22Rv1 (cell line): ENCODE results near the gene MEIOSIN.
"Not testable (repeated sequence)": the region's sequence is repeated elsewhere in the genome, so short reads cannot be mapped to it uniquely, and the experiment has no call there.

Experiments used
- H3K27ac ChIP-seq: fragments of 450-650 bp; 2 replicates; pipeline ENCODE4 v1.5.1; 2017
- CTCF ChIP-seq: fragments of 450-650 bp; IDR thresholded peaks from 2 replicates; pipeline ENCODE4 v1.5.1; 2017; ENCODE audit warnings: mild to moderate bottlenecking
- ZFX ChIP-seq: fragments of 450-650 bp; IDR thresholded peaks from 2 replicates; pipeline ENCODE4 v1.6.1; 2017; ENCODE audit warnings: antibody characterized with exemption, borderline replicate concordance

Gene MEIOSIN

GRCh38 chr19:45790942-45791341, 57.7 kb downstream of the MEIOSIN start:
- TF ChIP-seq CTCF (no peak), ZFX (no peak)
- 0 out of 2 replicates have a peak overlapping the region, but pooled peaks have one; percentile 18 for H3K27ac ChIP-seq

- no peak for TF ChIP-seq CTCF
- no peak for TF ChIP-seq ZFX
- peak overlapping the region; percentile 72 for H3K27ac ChIP-seq
Measured at GRCh38 chr19:45791744-45792469, 58.7 kb downstream of the MEIOSIN start.

- no peak for TF ChIP-seq CTCF
- TF ChIP-seq ZFX: no peak
- peak within 1 kb of the TSS; percentile 72 for H3K27ac ChIP-seq
Measured at GRCh38 chr19:45792470-45793177, 59.4 kb downstream of the MEIOSIN start, which contains the start of gene DMWD. DMWD (minus strand) TSS chr19:45792845; CDS start chr19:45792756, 89 bp downstream.

DNA sequence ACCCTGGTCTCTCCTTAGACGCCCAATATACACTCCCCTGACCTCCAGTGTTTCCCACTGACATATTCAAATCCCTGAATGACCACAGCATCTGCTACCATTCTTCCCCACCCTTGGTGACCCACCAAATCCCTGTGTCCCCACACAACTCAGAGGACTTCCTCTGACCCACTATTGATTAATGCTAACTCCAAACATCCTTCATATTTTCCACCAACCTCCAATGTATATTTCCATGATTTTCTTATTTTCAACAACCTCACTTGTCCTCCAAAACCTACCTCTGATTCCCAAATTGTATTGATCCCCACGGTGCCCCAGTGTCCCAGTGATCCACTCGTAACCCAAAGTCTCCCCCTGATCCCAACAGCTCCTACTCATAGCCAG, 59.9 kb downstream of the MEIOSIN start:
- TF ChIP-seq CTCF (no peak), ZFX (no peak)
- no peak overlapping the region for H3K27ac ChIP-seq

- H3K27ac ChIP-seq: no peak overlapping the region
- TF ChIP-seq CTCF: no peak
- TF ChIP-seq ZFX: no peak
Measured at GRCh38 chr19:45793876-45794275, 60.6 kb downstream of the MEIOSIN start.

DNA sequence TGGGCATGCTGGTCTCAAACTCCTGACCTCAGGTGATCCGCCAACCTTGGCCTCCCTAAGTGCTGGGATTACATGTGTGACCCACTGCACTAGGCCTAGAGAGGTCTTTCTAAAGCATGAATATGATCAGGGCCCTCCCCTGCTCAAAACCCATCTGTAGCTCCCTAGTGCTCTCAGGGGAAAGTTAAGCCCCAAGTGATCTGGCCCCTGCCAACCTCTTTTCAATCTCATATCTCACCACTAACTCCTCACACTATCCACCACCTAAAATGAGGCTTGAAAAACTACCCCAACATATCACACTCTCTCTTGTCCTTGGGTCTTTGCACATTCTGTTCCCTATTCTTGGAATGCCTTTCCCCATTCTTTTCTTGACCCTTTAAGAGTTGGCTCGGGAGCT, 61.4 kb downstream of the MEIOSIN start:
- TF ChIP-seq ZFX (no peak), CTCF (no peak)

DNA sequence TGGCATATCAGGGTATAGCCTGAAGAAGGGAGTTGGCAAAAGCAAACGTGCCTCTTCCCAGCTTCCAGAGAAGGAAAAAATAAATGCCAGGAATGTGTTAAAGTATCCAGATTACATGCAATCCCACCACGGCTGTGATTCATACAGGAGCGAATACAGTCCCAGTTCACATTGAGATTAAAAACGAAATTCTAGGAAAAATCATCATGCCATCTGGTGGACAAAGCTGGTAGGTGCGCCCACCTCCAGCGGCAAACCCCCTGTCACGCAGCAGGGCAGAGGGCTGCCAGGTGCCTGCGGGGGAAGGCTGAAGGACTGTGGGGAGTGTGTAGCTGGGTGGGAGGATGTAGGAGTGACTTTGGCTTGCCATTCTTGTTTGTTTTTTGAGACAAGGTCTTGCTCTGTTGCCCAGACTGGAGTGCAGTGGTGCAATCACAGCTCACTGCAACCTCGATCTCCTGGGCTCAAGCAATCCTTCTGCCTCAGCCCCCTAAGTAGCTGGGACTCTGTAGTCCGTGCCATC, 65.8 kb downstream of the MEIOSIN start:
- TF ChIP-seq ZFX (no peak), CTCF (peak; percentile 83)
- H3K27ac ChIP-seq: no peak overlapping the region

More for the DNA sequence above, 61.4 kb downstream of the MEIOSIN start:
- H3K27ac ChIP-seq: no peak overlapping the region

- H3K27ac ChIP-seq: not testable (repeated sequence)
Measured at GRCh38 chr19:45799541-45799940, 66.3 kb downstream of the MEIOSIN start.
